ENCODE results near the gene KLF8.
"Not testable (repeated sequence)": the region's sequence is repeated elsewhere in the genome, so short reads cannot be mapped to it uniquely, and the experiment has no call there.

KLF8 gene

DNA sequence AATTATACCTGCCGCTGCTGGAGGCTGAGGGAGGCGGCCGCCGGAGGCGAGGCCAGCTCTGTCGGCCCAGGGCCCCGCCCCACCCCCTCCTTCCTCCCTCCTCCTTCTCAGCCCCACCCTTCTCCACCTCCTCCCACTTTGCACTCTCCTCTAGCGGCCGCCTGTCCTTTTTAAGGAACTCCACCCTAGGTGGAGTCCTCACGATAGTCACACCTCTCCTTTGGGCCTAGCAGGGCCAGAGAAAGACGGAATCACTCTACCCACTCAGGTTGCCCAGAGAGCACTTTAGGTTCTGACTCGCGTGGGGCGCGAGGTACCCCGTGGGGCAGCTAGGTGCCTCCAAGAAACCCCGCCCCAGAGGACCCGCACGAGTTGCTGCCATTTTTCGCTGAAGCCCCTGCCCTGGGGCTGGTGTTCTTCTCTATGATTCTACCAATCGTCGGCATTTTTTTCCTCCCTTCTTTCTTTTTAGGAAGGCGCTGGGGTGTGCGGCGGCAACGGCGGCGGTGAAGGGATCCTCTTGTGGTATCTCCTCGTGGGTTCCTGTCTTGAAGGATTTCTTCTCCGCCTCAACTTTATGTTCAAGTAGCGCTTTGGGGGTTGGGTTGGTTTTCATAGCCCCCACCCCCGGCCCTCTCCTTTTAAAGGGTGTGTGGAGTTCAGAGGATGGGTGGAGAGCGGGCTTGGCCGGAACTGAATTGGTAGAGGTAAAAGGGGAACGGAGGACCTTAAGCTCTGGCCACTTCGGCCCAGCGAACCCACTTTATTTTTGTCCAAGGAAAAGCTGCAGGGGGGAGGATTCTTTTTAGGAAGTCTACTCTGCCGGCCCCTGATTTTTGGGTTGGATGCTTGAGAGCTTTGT lies at the start of gene KLF8:
KLF8 (plus strand) TSS at position 136 of the 862 bp plus-strand sequence. CDS start 979 bp downstream, outside the sequence.
- DNase-seq = peak; percentile 20 to 27

DNA sequence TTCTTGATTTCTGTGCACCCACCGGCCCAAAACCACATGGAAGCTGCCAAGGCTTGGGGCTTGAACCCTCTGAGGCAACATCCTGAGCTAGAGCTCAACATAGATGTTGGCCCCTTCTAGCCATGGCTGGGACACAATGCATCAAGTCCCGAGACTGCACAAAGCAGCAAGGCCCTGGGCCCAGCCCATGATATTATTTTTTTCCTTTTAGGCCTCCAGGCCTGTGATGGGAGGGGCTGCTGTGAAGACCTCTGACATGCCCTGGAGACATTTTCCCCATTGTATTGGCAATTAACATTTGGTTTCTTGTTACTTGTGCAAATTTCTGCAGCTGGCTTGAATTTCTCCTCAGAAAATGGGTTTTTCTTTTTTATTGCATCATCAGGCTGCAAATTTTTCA lies 25.2 kb upstream of the KLF8 start:
- DNase-seq = not testable (repeated sequence)

DNA sequence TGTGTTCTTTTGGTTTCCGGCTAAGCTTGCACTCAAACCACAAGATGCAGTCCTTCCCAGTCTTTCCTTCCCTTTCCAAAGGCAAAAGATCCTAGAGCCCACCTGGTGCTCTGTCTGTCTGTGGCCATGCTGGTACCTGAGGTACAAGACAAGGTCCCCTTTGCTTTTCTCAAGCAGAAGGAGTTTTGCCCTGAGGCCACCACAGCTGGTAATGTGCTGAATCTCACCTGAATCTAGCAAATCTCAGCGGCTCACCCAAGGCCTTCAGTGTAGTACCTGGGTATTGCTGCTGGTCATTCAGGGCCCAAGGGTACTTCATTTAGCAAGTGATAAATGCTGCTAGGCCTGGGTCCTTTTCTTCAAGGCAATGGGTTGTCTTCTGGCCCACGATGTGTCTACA lies 20.5 kb upstream of the KLF8 start:
- DNase-seq = no peak

DNA sequence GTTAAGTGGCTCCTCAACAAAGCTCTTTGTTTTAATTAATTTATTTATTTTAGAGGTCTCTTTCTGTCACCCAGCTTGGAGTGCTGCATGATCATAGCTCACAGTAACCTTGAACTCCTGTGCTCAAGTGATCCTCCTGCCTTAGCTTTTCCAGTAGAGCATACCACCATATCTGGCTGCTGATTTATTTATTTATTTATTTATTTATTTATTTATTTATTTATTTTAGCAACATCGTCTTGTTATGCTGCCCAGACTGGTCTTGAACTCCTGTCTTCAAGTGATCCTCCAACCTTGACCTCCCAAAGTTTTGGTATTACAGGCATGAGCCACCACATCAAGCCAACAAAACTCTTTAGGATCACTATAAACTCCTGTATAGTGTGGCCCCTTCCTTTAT lies 15.8 kb upstream of the KLF8 start:
- DNase-seq = no peak

DNA sequence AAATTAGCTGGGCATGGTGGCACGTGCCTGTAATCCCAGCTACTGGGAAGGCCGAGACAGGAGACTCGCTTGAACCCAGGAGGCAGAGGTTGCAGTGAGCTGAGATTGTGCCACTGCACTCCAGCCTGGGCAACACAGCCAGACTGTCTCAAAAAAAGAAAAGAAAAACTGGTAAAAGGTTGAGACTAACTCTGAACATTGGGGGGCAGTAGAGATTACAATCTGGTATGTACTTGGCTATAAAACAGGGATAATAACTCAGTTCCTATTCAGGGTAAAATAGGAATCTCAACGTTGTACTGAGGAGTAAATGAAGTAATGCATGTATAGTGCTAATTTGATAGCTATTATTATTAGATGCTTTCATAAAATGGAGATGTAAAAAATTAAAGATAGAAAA lies 12.5 kb upstream of the KLF8 start:
- no peak for DNase-seq

DNA sequence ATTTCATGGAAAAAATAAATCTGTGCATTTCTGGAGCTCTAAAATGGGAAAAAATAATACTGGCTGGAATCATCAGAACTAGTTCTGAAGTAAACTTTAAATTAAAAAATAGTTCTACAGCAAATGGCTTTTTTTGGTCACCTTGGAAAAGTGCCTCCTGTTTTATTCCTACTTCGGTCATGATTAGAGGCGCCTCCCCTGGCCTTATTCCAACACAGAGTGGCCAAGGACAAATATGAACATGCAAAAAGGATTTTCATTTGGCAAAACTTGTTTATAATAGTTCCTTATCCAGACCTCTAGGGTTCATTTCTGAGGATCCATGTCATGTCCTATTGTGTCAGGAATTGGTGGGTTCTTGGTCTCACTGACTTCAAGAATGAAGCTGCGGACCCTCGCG lies 11.1 kb upstream of the KLF8 start:
- no peak for DNase-seq

DNA sequence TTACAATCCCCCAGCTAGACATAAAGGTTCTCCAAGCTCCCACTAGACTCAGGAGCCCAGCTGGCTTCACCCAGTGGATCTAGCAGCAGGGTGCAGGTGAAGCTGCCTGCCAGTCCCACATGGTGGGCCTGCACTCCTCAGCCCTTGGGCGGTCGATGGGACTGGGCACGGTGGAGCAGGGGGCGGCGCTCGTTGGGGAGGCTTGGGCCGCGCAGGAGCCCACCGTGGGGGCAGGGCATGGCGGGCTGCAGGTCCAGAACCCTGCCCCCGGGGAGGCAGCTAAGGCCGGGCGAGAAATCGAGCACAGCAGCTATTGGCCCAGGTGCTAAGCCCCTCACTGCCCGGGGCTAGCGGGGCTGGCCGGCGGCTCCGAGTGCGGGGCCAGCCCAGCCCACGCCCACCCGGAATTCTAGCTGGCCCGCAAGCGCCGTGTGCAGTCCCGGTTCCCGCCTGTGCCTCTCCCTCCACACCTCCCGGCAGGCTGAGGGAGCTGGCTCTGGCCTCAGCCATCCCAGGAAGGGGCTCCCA lies 9.6 kb upstream of the KLF8 start:
- DNase-seq = no peak

DNA sequence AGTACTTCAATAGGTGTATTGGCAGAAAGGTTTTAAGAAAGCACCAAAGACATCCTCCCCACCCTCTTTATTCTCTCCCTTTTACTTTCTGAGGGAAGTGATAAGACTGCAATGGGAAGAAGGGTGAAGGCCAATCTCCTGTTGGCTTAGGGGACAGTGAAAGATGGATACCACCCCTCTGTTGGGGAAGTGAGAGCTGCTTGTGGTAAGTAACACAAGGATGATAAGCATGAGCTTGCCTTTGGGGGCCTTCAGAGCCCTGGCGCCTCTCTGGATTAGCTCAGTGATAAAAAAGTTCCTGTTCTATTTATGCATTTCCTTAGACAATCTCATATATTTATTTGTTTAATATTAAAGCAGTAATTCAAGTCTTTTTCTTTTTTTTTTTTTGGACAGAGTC lies 5.2 kb upstream of the KLF8 start:
- DNase-seq = no peak

DNA sequence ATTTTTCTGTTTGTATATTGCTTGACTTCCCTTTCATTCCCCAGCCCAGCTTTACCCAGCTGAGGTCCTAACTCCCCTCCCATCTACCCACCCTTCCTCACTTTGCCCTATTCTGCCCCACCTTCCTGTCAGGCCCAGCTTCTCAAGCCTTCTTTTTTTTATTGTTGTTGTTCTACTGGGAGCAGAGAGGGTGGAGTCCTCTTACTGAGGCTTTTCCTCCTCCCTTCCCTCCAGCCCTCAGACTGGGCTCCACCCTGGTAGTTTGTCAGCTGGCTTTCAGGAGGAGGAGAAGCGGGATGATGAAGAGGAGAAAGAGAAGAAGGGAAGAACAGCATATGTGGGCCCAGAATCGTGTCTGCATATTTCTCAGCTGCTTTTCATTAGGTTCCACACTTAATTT lies 3.2 kb upstream of the KLF8 start:
- DNase-seq = no peak

DNA sequence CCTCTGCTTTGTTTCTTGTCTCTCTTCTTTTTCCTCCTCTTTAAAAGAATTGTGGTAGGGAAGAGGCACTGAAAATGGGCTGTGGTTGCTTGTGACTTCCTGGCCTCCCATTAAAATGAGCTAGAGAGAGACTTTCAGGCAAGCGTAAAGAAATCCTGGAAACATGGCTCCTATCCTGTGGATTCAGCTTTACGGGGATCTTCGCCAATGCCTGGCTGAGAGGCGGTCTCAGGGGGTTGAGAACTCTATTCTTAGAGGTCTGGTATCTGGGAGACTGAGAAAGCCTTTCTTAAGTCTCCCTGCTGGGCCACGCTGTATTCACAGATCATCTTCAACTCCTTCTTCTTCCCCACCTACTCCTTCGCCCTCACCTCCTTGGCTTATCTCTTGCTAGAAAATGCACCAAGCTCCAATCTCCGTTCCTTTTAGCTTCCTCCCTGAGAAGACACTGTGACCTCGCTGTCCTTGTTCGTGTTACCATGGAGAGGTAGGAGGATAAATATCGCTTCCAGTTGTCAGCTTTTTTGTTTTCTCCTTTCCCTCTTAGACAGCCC lies 542 bp upstream of the KLF8 start:
- DNase-seq = no peak

DNA sequence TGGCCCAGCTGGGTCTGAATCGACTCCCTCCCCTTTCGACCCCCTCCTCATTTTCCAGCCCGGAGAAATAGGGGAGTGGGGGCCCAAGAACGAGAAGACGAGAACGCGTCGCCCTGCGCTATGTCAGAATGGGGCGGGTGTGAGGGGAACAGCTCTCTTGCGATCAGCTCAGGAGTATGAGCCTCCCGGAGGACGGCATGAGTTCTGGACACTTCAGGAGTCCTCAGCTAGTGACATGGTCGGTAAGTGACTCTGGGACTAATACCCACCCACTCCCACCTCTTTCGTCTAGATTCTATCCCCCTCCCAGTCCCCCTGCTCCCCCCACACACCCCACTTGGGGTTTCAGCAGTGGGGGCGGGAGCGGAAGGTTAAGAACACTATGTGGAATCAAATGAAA lies 944 bp downstream of the KLF8 start:
- no peak for DNase-seq

DNA sequence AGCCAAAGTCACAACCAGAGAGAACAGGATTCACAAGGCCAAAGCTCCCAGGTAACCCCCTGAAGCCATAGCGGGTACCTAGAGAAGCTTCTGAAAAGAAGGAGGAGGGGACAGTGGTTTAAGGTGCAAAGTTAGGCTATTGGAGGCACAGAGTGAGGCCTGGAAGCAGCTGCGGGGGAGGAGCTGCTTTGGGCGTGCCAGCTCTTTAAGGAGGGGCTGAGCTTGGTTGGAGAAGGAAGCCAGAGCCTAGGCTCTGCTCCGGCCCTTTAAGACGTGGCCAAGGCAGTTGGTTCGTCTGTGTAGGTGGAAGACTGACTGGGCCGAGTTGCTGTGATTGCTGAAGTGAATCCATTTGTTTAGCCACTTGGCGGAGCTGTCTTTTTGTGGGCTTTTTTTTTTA lies 1.5 kb downstream of the KLF8 start:
- DNase-seq = no peak

DNA sequence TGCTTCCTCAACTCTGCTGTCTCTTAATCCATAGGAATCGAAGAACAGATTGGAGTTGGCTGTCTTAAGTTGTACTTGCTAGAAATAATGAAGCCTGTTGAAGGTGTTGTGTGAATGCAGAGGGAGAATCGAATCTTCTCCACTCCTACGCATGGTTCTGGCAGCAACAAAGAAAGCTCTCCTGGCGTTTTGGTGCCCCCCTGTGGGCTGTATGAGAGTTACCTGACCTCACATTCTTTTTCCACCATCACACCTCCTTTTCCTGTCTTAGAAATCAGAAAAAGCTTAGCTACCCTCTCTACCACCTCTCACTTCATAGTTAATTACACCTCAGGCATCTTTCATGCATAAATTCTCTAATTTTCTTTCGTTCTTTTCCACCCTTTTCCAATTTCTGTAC lies 16.3 kb downstream of the KLF8 start:
- DNase-seq = peak; percentile 41

DNA sequence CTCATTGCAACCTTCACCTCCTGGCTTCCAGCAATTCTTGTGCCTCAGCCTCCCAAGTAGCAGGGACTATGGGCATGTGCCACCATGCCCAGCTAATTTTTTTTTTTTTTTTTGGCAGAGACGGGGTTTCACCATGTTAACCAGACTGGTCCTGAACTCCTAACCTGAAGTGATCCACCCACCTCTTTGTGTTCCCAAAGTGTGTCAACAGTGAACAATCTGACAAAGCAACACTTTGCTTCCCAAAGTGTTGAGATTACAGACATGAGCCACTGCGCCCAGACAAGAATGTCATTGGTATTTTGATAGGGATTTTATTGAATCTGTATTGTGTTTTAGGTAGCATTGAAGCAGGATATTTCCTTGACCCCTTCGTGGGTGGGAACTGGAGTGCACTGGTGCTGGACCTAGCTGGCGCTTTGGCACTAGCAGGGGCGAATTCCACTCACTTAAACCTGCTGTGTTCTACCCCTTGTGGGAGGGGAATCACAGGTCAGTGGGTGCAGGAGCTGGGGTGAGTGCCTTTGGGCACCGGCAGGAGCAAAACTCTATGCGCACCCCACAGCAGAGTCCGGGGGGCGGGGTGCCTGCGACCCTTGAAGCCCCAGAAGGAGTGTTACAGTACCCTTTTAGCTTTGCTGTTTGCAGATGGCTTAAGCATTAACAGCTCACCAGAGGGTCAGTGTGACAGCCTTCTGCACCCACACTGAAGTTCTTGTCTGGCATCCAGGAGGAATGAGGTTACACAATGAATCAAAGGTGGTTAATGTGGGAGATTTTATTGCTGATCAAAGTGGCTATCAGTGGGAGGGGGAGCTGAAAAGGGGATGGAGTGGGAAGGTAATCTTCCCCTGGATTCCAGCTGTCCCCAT lies 21.9 kb downstream of the KLF8 start:
- no peak for DNase-seq

DNA sequence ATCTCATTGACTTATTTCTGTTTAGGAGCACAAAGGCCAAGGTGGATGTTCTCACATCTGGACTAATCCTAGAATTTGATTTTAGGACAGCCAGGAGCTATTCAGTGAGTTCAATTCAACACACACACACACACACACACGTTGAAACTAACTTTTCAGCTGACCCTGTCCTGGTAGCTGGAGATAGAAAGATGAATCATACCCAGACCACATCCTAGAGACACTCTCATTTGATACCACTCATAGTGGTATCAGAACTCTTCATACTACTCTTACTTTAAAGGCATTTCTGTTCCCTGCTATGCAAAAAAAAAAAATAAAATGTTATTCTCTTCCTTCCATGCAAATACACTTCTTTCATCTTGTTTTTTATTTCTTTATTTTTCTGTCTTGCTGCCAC lies 36.7 kb downstream of the KLF8 start:
- no peak for DNase-seq

DNA sequence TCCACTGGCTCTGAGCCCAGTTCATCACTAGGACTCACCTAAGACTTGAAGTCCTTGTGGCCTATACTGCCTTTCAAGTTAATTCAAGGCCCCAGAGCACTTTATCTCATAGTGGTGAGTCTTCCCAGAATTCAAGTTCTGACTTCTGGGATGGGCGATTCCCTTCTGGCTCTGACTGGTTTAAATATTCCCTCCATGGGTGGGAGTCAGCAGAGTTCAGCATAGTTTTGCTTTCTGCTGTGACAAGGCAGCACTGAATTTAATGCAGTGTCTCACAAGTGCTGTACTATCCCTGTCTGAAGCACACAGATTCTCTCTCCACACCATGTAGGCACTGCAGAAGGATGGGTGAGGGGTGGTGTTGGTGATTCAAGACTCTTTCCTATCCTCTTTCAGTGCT lies 46.5 kb downstream of the KLF8 start:
- DNase-seq = no peak

DNA sequence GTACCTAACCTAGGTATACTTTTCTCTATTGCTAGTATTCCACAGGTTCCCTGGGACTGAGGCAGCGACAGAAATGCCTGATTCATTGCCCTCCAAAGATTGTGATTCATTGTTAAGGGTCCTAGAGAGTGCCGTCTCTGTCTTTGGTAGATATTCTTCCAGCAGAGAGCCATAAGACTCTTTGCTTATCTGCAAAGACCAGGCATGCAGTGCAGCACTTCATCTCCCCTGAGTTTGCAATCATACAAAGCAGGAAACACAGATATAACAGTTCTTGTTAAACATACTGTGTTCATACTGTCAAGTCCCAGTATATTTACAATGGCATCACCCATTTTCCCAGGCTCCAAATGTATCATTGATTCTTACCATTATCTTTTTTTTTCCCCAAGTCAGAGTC lies 47.7 kb downstream of the KLF8 start:
- DNase-seq = no peak

DNA sequence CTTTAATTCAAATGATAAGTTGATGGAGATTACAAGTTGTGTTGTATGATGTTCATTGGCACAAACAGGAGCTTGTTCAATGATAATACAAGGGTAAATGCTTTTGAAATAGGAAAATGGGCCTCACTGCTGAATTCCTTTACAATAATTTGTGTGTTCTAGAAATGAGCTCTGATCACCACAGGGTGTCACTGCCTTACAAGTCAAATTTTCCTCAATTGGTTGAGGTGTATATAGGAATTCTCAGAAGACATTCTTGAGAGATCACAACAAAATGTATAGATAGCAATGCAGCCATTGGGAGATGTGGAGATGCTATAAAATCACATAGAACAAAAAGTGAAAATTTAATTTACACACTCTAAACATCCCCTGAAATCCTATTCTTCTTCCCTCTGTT lies 49.6 kb downstream of the KLF8 start:
- no peak for DNase-seq

DNA sequence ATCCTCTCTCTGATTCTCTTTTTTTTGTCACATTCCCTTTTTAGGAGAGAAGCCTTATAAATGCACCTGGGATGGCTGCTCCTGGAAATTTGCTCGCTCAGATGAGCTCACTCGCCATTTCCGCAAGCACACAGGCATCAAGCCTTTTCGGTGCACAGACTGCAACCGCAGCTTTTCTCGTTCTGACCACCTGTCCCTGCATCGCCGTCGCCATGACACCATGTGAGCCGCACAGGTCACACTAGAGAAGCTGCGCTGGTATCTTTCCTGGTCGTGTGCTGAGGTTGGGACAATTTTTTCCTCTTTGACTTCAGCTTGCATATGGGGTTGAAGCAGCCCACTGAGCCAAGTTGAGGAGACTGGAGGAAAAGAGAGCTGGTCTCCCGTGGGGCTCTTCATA lies 52.1 kb downstream of the KLF8 start:
- no peak for DNase-seq

DNA sequence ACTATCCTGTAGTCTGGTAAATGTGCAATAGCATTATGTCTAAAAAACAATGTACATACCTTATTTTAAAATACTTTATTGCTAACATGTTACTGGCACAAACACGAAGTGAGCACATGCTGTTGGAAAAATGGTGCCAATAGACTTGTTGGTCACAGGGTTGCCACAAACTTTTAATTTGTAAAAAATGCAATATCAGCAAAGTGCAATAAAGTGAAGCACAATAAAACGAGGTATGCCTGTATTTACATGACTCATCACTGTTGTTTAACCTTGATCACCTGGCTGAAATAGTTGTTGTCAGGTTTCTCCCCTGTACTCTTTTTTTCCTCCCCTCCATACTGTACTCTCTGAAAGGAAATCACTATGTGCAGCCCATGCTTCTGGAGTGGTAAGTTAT lies 56.5 kb downstream of the KLF8 start:
- DNase-seq = no peak

DNA sequence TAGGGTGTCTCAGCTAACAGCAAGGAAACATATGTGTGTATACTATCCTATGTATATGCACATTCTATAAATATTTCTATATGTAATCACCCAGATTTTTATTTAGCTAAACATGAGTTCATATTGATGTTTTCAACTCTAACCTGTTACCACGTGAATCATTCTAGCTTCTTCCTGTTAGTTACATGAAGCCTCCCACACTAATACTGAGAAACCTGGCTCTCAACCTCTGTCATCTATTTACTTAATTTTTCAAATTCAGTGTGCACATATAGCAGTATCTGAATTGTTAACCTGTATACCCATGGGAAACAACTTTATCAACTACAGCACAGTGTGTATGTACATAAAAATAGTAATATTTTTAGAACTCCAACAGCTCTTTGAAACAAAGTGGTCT lies 57.3 kb downstream of the KLF8 start:
- no peak for DNase-seq

DNA sequence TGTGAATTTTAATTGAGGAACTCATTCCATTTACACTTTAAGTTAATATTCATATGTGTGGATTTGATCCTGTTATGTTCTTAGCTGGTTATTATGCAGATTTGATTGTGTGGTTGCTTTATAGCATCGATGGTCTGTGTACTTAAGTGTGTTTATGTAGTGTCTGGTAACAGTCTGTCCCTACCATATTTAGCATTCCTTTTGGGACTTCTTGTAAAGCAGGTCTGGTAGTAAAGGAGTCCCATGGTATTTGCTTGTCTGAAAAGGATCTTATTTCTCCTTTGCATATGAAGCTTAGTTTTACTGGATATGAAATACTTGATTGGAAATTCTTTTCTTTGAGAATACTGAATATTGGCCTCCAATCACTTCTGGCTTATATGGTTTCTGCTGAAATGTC lies 76.6 kb downstream of the KLF8 start:
- DNase-seq = no peak

DNA sequence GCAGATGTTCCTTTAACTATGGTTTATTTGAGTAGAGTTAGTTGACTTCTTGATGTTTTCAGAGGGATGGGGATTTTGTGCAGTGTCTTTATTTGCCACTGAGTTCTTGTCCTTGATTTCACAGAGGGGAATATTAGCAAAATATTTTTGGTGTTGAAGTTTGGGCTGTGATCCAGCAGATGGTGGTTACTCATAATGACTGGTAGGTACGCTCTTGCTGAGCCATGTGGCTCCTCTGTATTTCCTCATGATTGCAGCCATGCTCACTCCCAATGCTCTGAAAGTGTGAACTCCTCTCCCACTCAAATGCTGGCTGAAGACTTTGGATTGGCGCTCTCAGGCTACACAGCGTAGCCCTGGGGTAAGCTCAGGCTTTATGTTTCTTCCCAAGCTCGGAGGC lies 77.7 kb downstream of the KLF8 start:
- no peak for DNase-seq

DNA sequence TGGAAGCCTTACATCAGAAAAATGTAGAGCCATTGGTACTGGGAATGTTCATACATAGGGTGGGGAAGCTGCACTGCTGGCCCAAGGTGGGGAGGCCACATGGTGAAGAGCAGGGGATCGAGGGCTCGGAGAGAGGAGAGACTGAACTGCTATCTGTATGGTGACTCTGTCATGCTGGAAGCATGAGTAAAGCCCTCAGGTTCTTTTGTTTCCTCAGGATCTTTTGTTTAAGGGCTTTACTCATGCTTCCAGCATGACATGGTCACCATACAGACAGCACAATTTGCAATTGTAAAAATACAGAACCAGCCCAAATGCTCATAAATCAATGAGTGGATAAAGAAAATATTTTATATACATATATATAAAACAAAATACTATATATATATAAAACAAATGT lies 78.4 kb downstream of the KLF8 start:
- no peak for DNase-seq
